HEK293T (cell line): ENCODE results near the gene VOPP1.

Experiments used
- BHLHE40 ChIP-seq: fragments of 450-650 bp; IDR thresholded peaks from 2 replicates; pipeline ENCODE4 v1.6.1; 2016; ENCODE audit warnings: mild to moderate bottlenecking, moderate library complexity, borderline replicate concordance
- FOXM1 ChIP-seq: fragments of 450-650 bp; IDR thresholded peaks from 2 replicates; pipeline ENCODE4 v1.6.1; 2017; ENCODE audit warnings: mild to moderate bottlenecking, borderline replicate concordance
- HDGF ChIP-seq: fragments of 450-650 bp; IDR thresholded peaks from 2 replicates; pipeline ENCODE4 v1.6.1; 2017; ENCODE audit warnings: antibody characterized with exemption, borderline replicate concordance
- L3MBTL2 ChIP-seq: fragments of 450-650 bp; conservative IDR thresholded peaks from 2 replicates; pipeline ENCODE4 v1.6.1; 2016; ENCODE audit warnings: mild to moderate bottlenecking
- LEF1 ChIP-seq: fragments of 450-650 bp; IDR thresholded peaks from 2 replicates; pipeline ENCODE4 v1.6.1; 2017; ENCODE audit warnings: mild to moderate bottlenecking, borderline replicate concordance
- NFRKB ChIP-seq: fragments of 450-650 bp; IDR thresholded peaks from 2 replicates; pipeline ENCODE4 v1.6.1; 2016; ENCODE audit warnings: mild to moderate bottlenecking, moderate library complexity
- SP1 ChIP-seq: fragments of 450-650 bp; IDR thresholded peaks from 2 replicates; pipeline ENCODE4 v1.6.1; 2017
- ZNF384 ChIP-seq: fragments of 450-650 bp; IDR thresholded peaks from 2 replicates; pipeline ENCODE4 v1.6.1; 2016
- TF ChIP-seq, protein P1 (sequence below): fragments of 450-650 bp; IDR thresholded peaks from 2 replicates; pipeline ENCODE4 v1.6.1; 2016

DNA sequence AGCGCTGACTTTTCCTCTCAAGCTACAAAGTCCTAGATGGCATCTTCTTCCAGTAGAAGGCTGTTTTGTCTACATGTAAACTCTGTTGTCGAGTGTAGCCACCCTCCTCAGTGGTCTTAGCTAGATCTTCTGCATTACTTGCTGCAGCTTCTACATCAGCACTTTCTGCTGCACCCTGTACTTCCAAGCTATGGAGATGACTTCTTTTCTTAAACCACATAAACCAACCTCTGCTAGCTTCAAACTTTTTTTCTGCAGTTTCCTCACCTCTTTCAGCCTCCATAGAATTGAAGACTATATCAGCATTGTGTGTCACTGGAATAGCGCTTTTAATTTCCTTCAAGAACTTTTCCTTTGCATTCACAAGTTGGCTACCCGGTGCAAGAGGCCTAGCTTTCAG lies 119.3 kb downstream of the VOPP1 start:
- TF ChIP-seq NFRKB, result no peak
- TF ChIP-seq, protein P1, sequence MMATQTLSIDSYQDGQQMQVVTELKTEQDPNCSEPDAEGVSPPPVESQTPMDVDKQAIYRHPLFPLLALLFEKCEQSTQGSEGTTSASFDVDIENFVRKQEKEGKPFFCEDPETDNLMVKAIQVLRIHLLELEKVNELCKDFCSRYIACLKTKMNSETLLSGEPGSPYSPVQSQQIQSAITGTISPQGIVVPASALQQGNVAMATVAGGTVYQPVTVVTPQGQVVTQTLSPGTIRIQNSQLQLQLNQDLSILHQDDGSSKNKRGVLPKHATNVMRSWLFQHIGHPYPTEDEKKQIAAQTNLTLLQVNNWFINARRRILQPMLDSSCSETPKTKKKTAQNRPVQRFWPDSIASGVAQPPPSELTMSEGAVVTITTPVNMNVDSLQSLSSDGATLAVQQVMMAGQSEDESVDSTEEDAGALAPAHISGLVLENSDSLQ, result no peak
- TF ChIP-seq HDGF, result no peak
- TF ChIP-seq BHLHE40, result no peak
- no peak for TF ChIP-seq ZNF384
- TF ChIP-seq SP1, result no peak
- no peak for TF ChIP-seq LEF1
- no peak for TF ChIP-seq FOXM1
- TF ChIP-seq L3MBTL2, result no peak
